Loucy (cell line): ENCODE measurements around the gene ATP1A3.

ENCODE experiments used
- H2AFZ ChIP-seq: fragments of 200-600 bp; sonication (generic); 2 replicates; pipeline ENCODE4 v1.6.0; 2016; ENCODE audit warnings: antibody characterized with exemption, mild to moderate bottlenecking, low read length, moderate library complexity
- H3F3A ChIP-seq: fragments of 200-600 bp; 2 replicates; pipeline ENCODE4 v1.6.0; 2016; ENCODE audit warnings: antibody characterized with exemption, low read depth, mild to moderate bottlenecking
- H3K27me3 ChIP-seq: fragments of 200-600 bp; sonication (generic); 2 replicates; pipeline ENCODE4 v1.6.1; 2014; ENCODE audit warnings: low read length, mild to moderate bottlenecking; ENCODE audit not compliant: insufficient read depth, poor library complexity, severe bottlenecking
- H3K36me3 ChIP-seq: fragments of 200-600 bp; sonication (generic); 2 replicates; pipeline ENCODE4 v1.6.1; 2016; ENCODE audit warnings: low read length; ENCODE audit not compliant: insufficient read depth
- H3K4me1 ChIP-seq: fragments of 200-600 bp; sonication (generic); 2 replicates; pipeline ENCODE4 v1.5.1; 2014; ENCODE audit warnings: low read length, mild to moderate bottlenecking; ENCODE audit not compliant: insufficient read depth, poor library complexity, severe bottlenecking
- H3K4me2 ChIP-seq: fragments of 200-600 bp; sonication (generic); 2 replicates; pipeline ENCODE4 v1.6.0; 2014; ENCODE audit warnings: antibody characterized with exemption, low read length, low read depth, mild to moderate bottlenecking; ENCODE audit not compliant: poor library complexity, severe bottlenecking
- H3K4me3 ChIP-seq: fragments of 200-600 bp; sonication (generic); 2 replicates; pipeline ENCODE4 v1.5.1; 2014; ENCODE audit warnings: low read length, mild to moderate bottlenecking, mixed read lengths; ENCODE audit not compliant: poor library complexity, severe bottlenecking
- H3K79me2 ChIP-seq: fragments of 200-600 bp; sonication (generic); 2 replicates; pipeline ENCODE4 v1.6.1; 2014; ENCODE audit warnings: low read length; ENCODE audit not compliant: insufficient read depth
- H3K9ac ChIP-seq: fragments of 200-600 bp; sonication (generic); 2 replicates; pipeline ENCODE4 v1.6.0; 2014; ENCODE audit warnings: mild to moderate bottlenecking, low read depth, low read length, moderate library complexity; ENCODE audit not compliant: poor library complexity, severe bottlenecking
- H3K9me2 ChIP-seq: fragments of 200-600 bp; sonication (generic); replicated peaks from 2 replicates; pipeline ENCODE4 v1.6.1; 2016; ENCODE audit warnings: low read depth, low read length, mixed read lengths
- H3K9me3 ChIP-seq: fragments of 200-600 bp; sonication (generic); 2 replicates; pipeline ENCODE4 v1.6.1; 2014; ENCODE audit warnings: mild to moderate bottlenecking, antibody characterized with exemption, low read length, low read depth; ENCODE audit not compliant: insufficient read depth
- H4K20me1 ChIP-seq: fragments of 200-600 bp; sonication (generic); 2 replicates; pipeline ENCODE4 v1.6.0; 2014; ENCODE audit warnings: antibody characterized with exemption, low read length, mild to moderate bottlenecking; ENCODE audit not compliant: insufficient read depth, poor library complexity, severe bottlenecking
- EZH2phosphoT487 ChIP-seq: fragments of 200-600 bp; IDR thresholded peaks from 2 replicates; pipeline ENCODE4 v1.6.1; 2018; ENCODE audit warnings: antibody characterized with exemption, mild to moderate bottlenecking, moderate library complexity, borderline replicate concordance
- TF ChIP-seq, protein P1 (sequence below): fragments of 200-600 bp; sonication (generic); conservative IDR thresholded peaks from 2 replicates; pipeline ENCODE4 v1.5.1; 2014; ENCODE audit warnings: mild to moderate bottlenecking, antibody characterized with exemption, low read length

The ATP1A3 gene

DNA sequence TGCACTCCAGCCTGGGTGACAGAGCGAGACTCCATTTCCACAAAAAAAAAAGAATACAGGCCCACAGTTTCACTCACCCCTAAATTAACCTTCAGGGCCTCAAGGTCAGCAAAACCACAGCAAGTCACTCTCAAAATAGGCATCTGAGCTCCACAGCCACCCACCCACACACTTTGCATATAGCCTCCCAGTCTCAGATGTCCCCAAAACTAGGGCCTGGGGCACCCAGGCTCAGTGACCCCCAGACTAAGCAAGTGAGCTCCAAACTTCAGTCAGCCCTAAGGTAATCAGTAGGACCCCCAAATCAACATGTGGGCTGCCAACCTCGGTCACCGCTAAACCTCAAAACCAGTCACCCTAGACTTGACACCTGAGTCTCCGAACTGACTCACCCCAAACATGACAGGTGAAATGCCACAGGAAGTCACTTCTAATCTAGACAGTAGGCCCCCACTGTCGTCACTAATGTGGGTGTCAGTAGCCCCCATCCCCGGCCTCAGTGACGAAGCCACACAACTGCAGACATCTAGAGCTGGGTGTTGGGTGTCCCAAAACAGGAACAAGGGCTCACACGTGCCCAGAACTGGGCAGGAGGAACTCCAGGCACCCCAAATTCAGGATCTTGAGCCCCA lies 48.8 kb downstream of the ATP1A3 start:
- H3K36me3 ChIP-seq, result no peaks in the 10 kb centered on the region
- no peaks in the 10 kb centered on the region for H3K27me3 ChIP-seq
- H2AFZ ChIP-seq, result no peak overlapping the region
- H3K79me2 ChIP-seq, result no peaks in the 10 kb centered on the region
- H3F3A ChIP-seq, result no peaks in the 10 kb centered on the region
- H3K9me3 ChIP-seq, result no peaks in the 10 kb centered on the region
- H4K20me1 ChIP-seq, result no peaks in the 10 kb centered on the region
- no peak overlapping the region for H3K9ac ChIP-seq
- no peak overlapping the region for H3K4me2 ChIP-seq
- H3K4me1 ChIP-seq, result no peaks in the 10 kb centered on the region
- no peak for TF ChIP-seq EZH2phosphoT487
- TF ChIP-seq, protein P1, sequence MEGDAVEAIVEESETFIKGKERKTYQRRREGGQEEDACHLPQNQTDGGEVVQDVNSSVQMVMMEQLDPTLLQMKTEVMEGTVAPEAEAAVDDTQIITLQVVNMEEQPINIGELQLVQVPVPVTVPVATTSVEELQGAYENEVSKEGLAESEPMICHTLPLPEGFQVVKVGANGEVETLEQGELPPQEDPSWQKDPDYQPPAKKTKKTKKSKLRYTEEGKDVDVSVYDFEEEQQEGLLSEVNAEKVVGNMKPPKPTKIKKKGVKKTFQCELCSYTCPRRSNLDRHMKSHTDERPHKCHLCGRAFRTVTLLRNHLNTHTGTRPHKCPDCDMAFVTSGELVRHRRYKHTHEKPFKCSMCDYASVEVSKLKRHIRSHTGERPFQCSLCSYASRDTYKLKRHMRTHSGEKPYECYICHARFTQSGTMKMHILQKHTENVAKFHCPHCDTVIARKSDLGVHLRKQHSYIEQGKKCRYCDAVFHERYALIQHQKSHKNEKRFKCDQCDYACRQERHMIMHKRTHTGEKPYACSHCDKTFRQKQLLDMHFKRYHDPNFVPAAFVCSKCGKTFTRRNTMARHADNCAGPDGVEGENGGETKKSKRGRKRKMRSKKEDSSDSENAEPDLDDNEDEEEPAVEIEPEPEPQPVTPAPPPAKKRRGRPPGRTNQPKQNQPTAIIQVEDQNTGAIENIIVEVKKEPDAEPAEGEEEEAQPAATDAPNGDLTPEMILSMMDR, result no peak
- no peak overlapping the region for H3K4me3 ChIP-seq
- H3K9me2 ChIP-seq, result no peaks in the 10 kb centered on the region

DNA sequence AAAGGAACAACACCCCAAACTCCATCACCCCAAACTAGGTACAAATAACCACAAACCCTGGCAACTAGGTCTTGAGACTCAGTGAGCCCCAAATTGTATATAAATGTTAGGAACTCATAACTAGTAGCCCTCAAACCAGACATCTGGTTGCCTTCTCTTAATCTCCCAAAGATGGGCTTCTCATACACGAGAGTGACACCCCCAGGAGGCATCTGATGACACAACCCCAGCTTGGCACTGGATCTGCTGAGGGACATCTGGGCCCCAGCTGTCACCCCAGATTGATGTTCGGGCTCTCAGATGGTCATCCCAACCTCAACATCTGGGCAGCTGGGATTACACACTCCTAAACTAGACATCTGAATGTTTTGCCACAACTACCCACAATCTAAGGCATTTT lies 49.7 kb downstream of the ATP1A3 start:
- Histone ChIP-seq H3K9me2 (no peaks in the 10 kb centered on the region), H3K27me3 (no peaks in the 10 kb centered on the region), H3K4me1 (no peaks in the 10 kb centered on the region), H3K79me2 (no peaks in the 10 kb centered on the region), H3K9me3 (no peaks in the 10 kb centered on the region), H3F3A (no peaks in the 10 kb centered on the region), H4K20me1 (no peaks in the 10 kb centered on the region), H3K4me3 (no peak overlapping the region), H3K4me2 (no peak overlapping the region), H3K9ac (no peak overlapping the region), H3K36me3 (no peaks in the 10 kb centered on the region), H2AFZ (no peak overlapping the region)
- TF ChIP-seq, protein P1, result no peak
- TF ChIP-seq EZH2phosphoT487, result no peak

DNA sequence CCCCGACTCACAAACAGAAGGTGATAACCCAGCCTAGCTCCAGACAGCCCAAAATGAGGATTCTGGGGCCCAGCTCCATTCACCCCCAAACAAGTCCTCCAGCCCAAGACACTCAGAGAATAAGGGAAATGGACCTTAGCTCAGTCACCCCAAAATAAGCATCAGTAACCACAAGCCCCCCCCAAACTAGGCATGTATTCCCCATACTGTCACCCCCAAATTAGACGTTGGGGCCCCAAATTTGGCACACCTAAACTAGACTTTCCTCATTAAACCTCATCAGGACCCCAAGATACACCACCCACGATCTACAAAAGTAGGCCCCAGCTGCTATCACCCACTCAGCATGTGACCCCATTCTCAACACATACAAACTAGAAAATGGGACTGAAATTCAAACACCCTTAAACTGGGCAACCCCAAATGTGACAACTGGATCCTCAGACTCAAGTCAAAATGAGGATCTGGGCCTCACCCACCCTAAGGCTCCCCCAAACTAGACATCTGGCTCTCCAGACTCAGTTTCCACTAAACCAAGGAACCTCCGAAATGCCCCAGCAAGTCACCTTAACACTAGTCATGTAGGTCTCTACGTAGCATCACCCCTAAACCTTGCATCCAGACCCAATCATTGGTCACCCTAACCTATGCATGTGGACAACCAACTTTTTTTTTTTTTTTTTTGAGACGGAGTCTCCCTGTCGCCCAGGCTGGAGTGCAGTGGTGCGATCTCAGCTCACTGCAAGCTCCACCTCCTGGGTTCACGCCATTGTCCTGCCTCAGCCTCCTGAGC lies 52.4 kb downstream of the ATP1A3 start:
- H3K4me1 ChIP-seq, result no peaks in the 10 kb centered on the region
- no peaks in the 10 kb centered on the region for H3K36me3 ChIP-seq
- no peaks in the 10 kb centered on the region for H3K9me2 ChIP-seq
- H3K27me3 ChIP-seq, result no peaks in the 10 kb centered on the region
- no peaks in the 10 kb centered on the region for H3K9me3 ChIP-seq
- H3K79me2 ChIP-seq, result no peaks in the 10 kb centered on the region
- H4K20me1 ChIP-seq, result no peaks in the 10 kb centered on the region
- no peak for TF ChIP-seq EZH2phosphoT487
- TF ChIP-seq, protein P1, result no peak
- no peak overlapping the region for H3K9ac ChIP-seq
- no peak overlapping the region for H2AFZ ChIP-seq
- H3F3A ChIP-seq, result 0 out of 2 replicates have a peak, but pooled peaks cover 3% of the 10 kb centered on the region
- no peak overlapping the region for H3K4me2 ChIP-seq
- H3K4me3 ChIP-seq, result no peak overlapping the region
